GM23338 (cell line): Measurements from ENCODE around the gene STAC2.

Experiments
- CREB1 ChIP-seq: fragments of 250-450 bp; sonication (Bioruptor Pico); IDR thresholded peaks from 2 replicates; pipeline ENCODE4 v1.5.0; 2020; ENCODE audit warnings: low read depth, mild to moderate bottlenecking, moderate library complexity
- EZH2 ChIP-seq: fragments of 200-600 bp; sonication (generic); IDR thresholded peaks from one replicate; pipeline ENCODE4 v1.8.0; 2017; ENCODE audit warnings: antibody characterized with exemption, mild to moderate bottlenecking, low read depth; ENCODE audit not compliant: unreplicated experiment
- TF ChIP-seq, protein P1 (sequence below), 2 experiments: fragments of 200-600 bp in 1 of 2; sonication (generic) in 1 of 2; conservative IDR thresholded peaks; 2 replicates each; pipeline versions ENCODE4 v1.5.1 to v1.6.1; 2016 to 2017; ENCODE audit warnings: antibody characterized with exemption in 2 of 2, low read depth in 2 of 2, mild to moderate bottlenecking in 2 of 2, moderate library complexity in 1 of 2

DNA sequence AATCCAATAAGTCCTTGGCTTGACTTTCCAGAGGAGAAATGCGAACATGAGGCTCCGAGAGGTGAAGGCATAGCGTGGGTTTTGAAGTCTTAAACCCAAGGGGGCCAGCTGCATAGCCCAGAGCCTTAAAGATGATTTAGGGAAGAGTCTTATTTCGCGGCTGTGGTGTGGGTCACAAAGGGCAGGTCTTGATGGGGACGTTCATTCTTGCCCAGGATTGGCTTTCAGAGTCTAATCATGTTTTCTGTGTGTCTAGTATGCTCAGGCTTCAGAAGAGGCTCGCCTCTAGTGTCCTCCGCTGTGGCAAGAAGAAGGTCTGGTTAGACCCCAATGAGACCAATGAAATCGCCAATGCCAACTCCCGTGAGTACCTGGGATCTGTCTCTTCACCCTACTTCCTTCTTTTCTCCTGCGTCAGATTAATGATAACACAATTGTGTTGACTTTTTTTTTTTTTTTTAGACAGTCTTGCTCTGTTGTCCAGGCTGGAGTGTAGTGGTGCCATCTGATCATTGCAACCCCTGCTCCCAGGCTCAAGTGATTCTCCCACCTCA lies 24.7 kb downstream of the STAC2 start:
- TF ChIP-seq EZH2 (no peak), CREB1 (no peak)
- TF ChIP-seq, protein P1, sequence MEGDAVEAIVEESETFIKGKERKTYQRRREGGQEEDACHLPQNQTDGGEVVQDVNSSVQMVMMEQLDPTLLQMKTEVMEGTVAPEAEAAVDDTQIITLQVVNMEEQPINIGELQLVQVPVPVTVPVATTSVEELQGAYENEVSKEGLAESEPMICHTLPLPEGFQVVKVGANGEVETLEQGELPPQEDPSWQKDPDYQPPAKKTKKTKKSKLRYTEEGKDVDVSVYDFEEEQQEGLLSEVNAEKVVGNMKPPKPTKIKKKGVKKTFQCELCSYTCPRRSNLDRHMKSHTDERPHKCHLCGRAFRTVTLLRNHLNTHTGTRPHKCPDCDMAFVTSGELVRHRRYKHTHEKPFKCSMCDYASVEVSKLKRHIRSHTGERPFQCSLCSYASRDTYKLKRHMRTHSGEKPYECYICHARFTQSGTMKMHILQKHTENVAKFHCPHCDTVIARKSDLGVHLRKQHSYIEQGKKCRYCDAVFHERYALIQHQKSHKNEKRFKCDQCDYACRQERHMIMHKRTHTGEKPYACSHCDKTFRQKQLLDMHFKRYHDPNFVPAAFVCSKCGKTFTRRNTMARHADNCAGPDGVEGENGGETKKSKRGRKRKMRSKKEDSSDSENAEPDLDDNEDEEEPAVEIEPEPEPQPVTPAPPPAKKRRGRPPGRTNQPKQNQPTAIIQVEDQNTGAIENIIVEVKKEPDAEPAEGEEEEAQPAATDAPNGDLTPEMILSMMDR (conservative IDR thresholded peaks at IDR 0.05; ENCODE audit: low read depth in 2 of 2), result no peak
